Stimulated activated CD4-positive, alpha-beta T cell treated with anti-CD3 and anti-CD28 coated beads, Interleukin-12 subunit alpha, Interleukin-12 subunit beta, amount 100 ng/mL, for 48 hours (primary cell): ENCODE results near the gene ARID1A.
"Not testable (repeated sequence)": the region's sequence is repeated elsewhere in the genome, so short reads cannot be mapped to it uniquely, and the experiment has no call there.

ENCODE experiments used
- DNase-seq, 3 donors: peaks; one replicate each; pipeline ENCODE4 v3.0.0-alpha.2; 2020; ENCODE audit warnings: low read depth in 2 of 3, low spot score in 1 of 3

Gene ARID1A

DNA sequence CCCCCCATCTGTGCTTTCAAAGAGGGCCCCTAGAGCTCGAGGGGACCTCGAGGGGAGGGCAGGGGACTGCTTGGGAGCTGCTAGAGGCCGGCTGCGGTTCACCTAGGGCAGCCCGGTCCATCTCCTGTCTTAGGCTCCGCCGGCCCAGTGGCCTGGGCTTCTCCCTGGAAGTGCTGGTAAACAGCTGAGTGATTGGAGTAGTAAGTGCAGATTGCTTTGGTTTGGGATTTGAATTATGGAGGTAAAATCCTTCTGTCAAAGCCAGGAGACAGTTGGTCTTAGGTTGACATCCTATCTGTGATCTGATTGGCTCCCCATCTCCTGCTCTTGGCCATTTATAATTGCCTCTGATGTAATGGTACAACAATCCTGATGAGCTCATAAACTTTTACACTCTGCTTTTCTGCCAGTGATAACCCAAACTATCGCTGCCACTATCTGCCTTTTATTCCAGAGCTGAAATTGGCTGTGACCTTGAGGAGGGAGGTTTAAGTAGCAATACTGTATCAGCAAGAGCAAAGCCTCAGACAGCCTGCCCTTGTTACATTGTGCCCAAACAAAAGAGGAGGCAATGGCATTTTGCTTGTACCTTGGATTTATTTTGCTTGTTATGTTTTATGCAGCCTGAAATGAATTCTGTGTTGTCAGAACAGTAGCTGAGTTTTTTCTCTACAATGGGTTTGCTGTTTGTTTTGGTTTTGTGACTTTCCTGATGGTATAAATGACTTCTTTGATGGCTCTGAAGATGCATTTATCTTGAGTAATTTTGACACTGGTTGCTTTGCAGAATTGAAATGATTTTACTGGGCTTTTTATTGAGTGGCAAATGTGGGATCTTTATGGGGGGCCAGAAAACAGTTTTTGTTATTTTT is 2.4 kb downstream of the ARID1A start:
- no peak for DNase-seq

DNA sequence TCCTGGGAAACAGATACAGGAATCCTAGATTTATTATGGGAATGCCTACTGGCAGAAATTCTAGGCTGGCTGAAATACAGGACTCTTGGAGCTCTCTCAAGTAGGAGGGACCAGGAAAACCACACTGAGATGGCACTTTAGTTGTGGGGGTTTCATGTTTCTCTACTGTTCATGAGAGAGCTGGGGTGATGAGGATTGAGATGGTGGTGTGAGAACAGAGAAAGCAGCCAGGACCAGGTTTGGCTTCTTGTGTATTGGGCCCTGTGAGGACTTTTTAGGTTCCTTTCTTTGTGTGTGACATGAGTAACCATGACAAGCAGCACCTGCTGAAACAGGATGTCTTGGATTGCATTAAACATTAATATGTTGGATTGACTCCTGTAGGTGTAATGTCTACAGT is 4.9 kb downstream of the ARID1A start:
- DNase-seq, result no peak

DNA sequence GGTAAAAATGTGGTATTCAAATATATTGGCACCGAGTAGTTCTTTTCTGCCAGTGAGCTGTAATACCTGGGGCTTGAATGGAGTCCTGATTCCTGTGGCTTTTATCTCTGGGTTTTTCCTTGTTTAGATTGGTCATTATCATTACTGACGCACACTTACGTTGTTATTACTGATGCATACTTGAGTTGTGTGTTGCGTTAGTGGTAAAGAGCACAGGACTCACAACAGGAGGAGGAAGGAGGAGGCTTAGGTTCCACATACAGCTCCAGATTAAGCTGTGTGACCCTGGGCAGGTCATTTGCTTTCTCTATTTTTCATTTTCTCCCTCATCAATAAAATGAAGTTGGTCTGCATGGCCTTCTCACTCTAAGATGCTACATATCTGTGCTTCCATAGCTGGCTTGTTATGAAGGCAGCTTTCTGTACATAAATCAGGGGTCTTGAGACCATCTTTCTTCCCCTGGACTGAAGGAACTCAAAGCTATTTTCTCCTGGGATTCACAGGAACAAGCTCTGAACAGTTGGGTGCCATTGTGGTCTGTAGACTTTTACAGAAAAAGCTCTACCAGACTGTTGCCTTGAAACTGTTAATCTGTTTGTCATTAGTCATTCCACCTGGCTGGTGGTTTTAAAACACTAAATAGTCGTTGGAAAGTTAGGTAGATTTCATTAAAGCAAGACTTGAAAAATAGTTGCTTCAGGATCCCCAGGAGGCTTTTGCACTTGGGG is 5.6 kb downstream of the ARID1A start:
- DNase-seq, result no peak

DNA sequence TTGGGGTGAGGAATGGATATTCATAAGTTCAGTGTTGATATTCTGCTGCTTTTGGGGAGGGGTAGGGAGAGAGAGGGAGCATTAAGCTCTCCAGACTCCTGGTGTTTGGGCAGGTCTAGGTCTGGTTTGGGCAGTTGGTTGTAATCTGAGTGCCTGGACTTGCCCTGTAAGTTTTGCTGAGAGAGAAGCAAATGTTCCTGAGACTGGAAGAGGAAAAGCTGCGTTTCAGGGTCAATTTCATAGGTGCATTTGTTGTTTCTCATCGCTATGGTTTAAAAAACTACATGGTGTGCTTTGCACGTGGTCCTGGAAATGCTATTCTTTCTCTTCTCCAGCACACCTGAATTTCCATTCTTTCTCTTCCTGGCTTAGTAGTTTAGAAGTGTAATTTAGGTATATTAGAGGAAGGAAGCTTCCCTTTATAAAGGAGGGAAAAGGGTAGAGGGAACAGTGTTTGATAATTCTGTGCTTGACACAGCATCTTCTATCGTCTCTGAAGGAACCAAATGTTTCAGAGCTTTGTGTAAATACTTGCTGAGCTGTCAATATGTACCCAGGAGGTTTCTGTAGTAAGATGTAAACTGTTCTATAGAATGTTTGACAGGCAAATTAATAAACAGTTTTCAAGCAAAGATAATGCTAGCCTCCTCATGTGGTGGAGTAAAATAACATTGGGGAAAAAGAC is 6.3 kb downstream of the ARID1A start:
- no peak for DNase-seq

DNA sequence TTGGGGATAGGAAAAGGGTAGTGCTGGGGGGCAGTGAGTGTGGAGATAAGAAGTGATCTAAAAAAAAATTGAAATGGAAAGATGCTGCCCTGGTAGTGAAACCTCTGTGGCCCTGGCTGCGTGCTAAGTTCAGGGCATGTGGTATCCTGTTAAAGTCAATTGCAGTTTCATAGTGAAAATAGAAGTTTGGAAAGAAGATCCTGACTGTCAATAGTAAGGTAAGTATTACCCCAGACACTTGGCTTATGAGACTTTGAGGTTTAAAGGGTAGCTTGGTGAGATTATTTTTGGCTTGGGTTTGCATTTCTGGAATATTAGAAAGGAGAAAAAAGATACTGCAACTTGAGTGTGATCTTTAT is 6.8 kb downstream of the ARID1A start:
- DNase-seq, result peak in 1 of 3 donors; percentile 26

DNA sequence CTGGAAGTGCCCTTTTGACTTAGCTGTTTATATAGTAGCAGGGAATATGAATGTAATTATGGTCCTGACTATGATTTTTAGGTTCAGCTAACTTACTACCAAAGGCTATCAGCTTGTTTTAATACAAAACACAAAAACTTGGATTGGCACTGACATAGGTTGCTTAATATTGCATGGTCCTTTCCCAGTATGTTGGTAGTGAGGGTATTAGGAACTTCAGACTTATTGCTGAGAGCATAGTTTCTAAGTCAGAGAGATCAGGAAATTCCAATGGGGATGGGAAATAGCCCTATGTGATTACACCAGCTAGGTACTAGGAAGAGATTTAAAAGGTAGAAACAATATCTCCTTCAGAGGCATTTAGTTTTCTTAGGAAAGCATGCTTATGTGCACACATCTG is 7.7 kb downstream of the ARID1A start:
- DNase-seq, result no peak

DNA sequence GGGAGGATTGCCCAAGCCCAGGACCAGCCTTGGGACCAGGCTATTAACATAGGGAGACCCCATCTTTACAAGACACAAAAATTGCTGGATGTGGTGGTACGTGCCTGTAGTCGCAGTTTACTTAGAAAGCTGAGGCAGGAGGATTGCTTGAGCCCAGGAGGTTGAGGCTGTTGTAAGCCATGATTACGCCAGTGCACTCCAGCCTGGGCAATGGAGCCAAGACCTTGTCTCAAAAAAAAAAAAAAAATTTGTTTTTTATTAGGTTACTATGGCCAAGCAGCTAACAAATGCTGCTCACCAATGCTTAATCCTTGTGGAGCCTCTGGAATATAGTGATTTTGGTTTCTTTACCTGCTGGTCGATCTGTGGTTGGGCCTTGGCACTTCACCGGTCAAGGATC is 8.8 kb downstream of the ARID1A start:
- no peak for DNase-seq

DNA sequence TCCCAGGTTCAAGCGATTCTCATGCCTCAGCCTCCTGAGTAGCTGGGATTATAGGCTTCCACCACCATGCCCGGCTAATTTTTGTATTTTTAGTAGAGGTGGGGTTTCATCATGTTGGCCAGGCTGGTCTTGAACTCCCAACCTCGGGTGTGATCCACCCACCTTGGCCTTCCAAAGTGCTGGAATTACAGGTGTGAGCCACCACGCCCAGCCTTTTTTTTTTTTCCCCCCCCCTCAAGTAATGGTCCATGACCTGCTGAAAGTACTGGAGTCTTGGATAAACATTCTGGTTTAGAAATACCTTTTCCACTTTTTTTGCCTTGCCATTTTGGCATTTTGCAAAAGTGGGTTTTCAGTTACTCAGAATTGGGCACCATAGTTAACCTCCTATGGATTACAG is 9.4 kb downstream of the ARID1A start:
- not testable (repeated sequence) for DNase-seq

DNA sequence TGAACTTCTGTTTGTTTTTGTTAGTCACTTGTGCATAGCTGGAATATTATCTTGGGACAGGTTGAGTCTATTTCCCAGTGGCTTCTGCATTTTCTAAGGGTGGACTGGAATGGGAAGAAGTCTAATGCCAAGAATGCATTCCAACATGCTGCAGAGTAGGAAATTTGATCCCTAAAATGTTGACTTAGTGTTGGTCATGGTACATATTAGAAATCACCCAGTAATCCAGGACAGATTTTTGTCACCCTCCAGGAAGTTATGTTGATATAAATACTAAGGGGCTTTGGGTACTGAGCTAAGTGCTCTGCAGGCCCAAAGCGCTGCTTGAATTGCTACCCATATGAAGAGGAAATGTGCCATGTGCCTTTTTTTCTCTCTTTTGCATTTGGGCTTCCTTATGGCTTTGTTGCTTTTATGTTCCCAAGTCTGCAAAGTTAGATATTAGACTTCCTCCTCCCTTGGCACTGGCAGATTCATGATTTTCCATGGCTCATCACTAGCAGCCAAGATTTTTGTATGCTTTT is 10.0 kb downstream of the ARID1A start:
- no peak for DNase-seq

DNA sequence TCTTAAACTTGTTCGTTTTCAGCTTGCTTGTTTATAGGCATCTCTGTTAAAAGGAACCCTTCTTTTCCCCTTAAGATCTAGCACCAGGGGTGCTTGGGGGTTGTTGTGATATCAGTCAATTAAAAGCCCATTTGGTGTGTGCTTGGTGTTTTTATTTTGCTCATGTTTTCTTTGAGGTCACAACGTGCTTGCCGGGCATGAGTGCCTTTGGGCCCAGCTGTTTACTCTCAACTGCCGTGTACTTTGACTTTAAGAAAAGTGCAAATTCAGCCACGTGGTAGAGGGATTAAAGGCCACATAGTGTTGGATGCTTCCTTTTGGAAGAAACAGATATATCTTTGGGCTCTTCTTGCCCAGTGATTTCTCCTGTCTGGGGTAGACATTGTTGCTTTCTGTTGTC is 10.5 kb downstream of the ARID1A start:
- DNase-seq, result no peak

DNA sequence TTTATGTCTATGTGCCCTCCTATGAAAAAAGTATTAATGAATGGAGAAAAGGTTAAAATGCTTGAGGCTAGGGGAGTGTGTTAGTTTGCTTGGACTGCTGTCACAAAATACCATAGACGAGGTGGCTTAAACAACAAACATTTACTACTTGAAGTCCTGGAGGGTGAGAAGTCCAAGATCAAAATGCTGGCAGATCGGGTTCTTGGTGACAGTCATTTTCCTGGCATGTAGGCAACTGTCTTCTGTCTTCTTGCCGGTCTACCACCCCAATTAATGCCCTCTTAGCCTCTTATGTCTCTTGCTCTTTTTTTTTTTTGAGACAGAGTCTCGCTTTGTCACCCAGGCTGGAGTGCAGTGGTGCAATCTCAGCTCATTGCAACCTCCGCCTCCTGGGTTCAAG is 15.0 kb downstream of the ARID1A start:
- DNase-seq, result no peak

DNA sequence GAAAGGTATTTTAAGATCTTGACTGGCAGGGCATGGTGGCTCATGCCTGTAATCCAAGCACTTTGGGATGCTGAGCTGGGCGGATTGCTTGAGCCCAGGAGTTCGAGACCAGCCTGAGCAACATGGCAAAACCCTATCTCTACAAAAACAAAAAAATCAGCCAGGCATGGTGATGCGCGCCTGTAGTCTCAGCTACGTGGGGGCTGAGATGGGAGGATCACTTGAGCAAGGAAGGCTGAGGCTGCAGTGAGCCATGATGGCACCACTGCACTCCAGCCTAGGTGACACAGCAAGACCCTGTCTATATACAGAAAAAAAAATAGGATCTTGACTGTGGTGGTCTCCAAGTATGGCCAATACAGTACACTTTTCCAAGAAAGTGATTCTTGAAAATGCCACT is 16.0 kb downstream of the ARID1A start:
- no peak for DNase-seq

DNA sequence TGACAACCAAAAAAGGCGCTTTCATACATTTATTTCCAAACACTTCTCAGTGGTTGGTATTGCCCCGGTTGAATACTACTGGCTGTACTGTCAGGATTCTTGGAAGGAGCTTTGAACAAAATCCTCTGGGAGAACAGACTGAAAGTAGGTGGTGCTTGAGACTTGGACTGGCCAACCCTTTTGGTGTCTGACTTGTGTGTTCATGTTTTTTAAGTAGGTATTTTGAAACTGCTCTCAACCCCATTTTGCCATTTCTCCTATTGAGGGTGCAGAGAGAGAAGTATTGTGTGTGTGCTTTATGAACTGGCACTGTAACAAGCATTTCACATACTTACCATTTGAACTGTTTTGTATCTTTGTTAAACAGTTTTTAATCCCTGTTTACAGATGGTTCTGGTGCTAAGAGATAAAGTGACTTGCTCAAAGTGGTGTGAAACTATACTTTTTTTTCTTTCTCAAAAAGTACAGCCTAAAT is 21.2 kb downstream of the ARID1A start:
- no peak for DNase-seq

DNA sequence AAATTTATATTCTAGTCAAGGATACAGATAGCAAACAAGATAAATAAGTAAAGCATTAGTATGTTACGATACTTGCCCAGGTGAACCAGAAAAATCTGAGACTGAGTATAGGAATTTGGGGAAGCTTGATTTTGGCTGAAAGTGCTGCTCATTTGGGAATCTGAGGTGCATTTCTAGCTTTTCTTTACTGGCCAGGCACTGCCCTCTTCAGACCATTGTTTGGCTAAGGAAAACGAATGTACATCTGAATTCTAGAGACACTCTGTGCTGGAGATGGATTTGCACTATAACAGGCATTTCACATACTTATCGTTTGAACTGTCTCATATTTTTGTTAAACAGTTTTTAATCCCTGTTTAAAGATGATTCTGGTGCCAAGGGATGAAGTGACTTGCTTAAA is 23.4 kb downstream of the ARID1A start:
- no peak for DNase-seq

DNA sequence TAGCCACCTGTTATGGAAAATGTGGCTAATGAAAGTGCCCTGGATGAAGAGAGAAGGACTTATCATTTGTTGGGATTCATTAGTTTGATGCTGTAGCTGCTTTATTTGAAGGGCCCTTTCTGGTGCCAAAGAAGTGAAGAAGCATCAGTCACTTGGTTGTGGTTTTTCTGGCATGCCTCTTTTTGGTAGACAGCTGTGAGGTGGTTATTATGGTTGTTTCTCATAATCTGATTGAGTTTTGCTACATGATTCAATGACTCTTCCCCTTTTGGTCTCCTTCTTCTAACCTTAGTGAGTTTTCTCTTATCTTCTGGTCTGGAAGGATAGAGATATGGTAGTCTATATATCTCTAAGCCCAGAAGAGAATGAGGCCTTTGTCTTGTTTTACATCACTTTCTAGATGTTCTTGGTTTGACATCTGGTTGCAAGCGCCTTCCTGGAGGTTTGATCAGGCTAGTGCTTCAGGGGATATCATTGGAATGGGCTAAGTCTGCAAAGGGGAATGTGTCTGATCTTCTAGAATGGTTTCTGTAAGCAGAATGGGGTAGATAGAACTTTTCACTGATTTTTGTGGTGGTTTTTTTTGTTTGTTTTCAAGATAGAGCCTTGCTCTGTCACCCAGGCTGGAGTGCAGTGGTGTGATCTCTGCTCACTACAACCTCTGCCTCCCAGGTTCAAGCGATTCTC is 26.0 kb downstream of the ARID1A start:
- DNase-seq, result no peak

DNA sequence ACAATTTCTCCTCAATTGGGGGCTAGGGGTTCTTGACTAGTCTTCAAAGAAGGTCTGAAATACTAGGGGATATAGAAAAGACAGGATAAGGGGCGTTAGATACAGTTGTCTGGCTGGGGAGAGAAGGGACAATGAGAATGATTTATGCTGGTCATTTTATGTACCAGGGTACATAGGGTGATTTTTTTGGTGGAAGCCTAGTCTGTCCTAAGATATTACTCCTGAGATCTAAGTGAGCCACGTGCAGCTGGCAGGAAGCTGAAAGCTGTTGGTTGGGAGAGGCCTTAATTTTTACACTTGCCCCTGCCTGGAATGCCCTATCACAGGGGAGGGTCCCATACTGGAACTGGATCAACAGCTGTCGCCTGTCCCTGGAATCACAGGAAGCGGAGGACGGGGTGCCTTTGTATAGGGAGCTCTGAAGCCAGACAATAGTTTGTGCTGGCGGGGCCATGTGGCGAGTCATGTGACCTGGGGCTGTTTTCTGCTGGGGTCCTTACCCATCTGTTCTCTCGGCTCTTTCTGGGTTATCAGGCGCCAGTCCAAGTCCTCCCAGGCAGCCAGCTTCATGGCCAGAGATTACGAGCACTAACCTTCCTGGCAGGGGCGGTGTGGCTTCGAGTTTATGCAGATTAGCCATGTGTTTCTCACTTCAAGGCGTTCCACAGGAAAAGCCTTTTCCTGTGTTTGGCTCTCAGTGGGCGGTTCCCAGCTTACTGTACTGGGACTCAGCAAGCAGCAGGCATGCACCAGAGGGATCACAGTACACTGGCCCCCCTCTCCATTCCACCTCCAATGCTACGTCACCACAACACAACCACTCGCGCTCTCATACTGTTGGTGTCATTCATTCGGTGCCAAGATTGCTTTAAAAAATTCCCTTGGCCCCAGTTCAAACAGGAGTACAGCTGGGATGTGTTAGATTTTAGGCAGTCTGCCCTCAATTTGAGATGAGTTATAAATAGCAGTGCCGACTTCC is 27.5 kb downstream of the ARID1A start:
- DNase-seq, result peak in 1 of 3 donors; percentile 32

DNA sequence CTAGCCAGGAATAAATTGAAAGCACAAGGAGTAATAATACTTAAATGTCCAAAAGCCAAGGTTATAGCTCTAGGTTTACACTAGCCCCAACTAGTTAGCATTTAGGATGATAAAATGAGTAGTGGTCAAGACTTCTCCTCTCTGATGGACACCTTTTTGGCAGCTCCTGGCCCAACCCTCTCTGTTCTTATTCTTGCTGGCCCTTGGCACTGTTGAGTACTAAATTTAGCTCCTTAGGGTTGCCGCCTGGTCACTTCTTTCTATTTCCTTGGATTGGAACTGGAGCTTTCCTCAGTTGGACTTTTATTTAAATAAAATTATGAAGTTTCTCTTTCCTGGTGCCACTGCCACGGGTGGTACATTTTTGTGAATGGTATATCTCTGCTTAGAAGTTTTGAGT is 28.3 kb downstream of the ARID1A start:
- no peak for DNase-seq

DNA sequence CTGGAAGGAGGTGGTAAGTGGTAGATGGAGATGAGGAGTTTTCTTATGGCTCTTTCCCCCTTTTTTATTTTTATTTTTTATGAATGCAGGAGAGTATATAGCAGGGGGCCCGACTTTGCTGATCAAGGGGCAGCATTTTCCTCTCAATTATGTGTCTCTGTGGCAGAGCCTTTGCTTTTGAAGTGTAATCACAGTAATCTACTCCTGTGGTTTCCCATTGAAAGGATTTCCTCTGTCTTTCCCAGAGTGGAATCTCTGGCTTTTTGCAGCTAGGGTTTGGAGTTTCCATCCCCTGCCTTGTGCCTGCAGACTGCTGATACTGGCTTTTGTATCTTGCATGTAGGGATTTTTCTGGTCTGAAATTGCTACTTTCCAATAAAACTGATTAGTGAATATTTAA is 29.1 kb downstream of the ARID1A start:
- no peak for DNase-seq

DNA sequence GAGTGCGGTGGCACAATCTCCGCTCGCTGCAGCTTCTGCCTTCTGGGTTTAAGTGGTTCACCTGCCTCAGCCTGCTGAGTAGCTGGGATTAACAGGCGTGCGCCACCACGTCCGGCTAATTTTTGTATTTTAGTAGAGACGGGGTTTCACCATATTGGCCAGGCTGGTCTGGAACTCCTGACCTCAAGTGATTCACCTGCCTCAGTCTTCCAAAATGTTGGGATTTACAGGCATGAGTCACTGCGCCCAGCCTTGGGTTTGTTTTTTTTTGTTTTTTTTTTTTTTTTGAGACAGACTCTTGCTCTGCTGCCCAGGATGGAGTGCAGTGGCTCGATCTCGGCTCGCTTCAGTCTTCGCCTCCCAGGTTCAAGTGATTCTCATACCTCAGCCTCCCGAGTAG is 30.1 kb downstream of the ARID1A start:
- not testable (repeated sequence) for DNase-seq

DNA sequence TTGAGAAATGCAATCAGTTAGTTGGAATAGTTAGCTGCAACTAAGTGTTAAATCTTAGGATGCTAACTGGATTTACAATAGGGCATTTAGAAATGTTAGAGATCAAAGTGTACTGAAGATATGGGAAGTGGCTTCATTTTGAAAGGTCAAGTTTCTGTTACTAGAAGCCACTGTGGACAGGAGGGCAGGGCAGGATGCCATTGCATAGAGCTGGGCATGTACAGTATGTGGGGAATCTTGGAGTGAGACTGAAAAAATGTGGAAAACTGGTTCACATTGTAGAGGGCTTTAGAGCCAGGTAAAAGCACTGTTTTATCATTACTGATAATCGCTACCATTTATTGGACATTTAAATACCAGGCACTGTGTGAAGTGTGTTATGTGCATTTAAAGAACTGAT is 31.0 kb downstream of the ARID1A start:
- no peak for DNase-seq
